B cell (primary cell): Measurements from ENCODE around the gene ARTN. TPM values are rescaled to one million over a fixed set of nuclear protein-coding genes. Genes with fewer than 3 reads are reported as not detected.

Source experiments
- ATAC-seq: fragments of 200-7000 bp; cut with Tn5 transposase; one replicate; pipeline ENCODE4 v1.10.0; 2021; ENCODE audit warnings: low read depth, mild to moderate bottlenecking, moderate number of reproducible peaks, moderate library complexity
- CTCF ChIA-PET: fragments of 350-600 bp; sonication (Branson Sonifier 250); formaldehyde crosslinking; loops from one replicate; lab custom pipeline; 2021; ENCODE audit warnings: antibody characterized with exemption, inconsistent platforms; lab: Charles Lee
- POLR2A ChIA-PET: fragments of 350-600 bp; sonication (Branson Sonifier 250); formaldehyde crosslinking; loops from one replicate; lab custom pipeline; 2021; ENCODE audit warnings: antibody characterized with exemption; lab: Charles Lee
- DNase-seq: peaks from one replicate; pipeline ENCODE4 v3.0.0; 2013
- H2AFZ ChIP-seq: 2 replicates; pipeline ENCODE4 v1.6.1; 2012; ENCODE audit warnings: mild to moderate bottlenecking, low read depth, low read length; ENCODE audit not compliant: insufficient read depth, poor library complexity, severe bottlenecking
- H3K27ac ChIP-seq, 2 donors: 1 replicate in 1 of 2; 2 replicates in 1 of 2; pipeline ENCODE4 v1.5.1; 2012 to 2013; ENCODE audit warnings: low read length in 2 of 2, mild to moderate bottlenecking in 2 of 2, moderate library complexity in 1 of 2
- H3K27me3 ChIP-seq, 4 experiments: fragments of 200-600 bp in 1 of 4; sonication (generic) in 1 of 4; replicated peaks in 1 of 4; 1 replicate in 2 of 4; 2 replicates in 2 of 4; pipeline versions ENCODE4 v1.6.1 to v1.7.0; 2013 to 2016; ENCODE audit warnings: low read length in 3 of 4, mild to moderate bottlenecking in 2 of 4, mixed read lengths in 1 of 4, moderate library complexity in 1 of 4; ENCODE audit not compliant: insufficient read depth in 4 of 4, control insufficient read depth in 3 of 4; ENCODE audit errors: control extremely low read depth in 1 of 4
- H3K36me3 ChIP-seq, 2 experiments: replicated peaks in 1 of 2; 1 replicate in 1 of 2; 2 replicates in 1 of 2; pipeline versions ENCODE4 v1.6.1 to v1.7.1; 2013; ENCODE audit warnings: low read length in 1 of 2; ENCODE audit not compliant: insufficient read depth in 2 of 2, control insufficient read depth in 1 of 2; ENCODE audit errors: control extremely low read depth in 1 of 2, extremely low read depth in 1 of 2
- H3K4me1 ChIP-seq, 2 donors: fragments of 200-600 bp in 1 of 2; sonication (generic) in 1 of 2; 1 replicate in 1 of 2; 2 replicates in 1 of 2; pipeline versions ENCODE4 v1.5.1 to v1.6.1; 2013 to 2017; ENCODE audit warnings: low read length in 2 of 2; ENCODE audit not compliant: control insufficient read depth in 2 of 2, insufficient read depth in 2 of 2
- H3K4me2 ChIP-seq: replicated peaks from 2 replicates; pipeline ENCODE3; 2012; ENCODE audit warnings: mild to moderate bottlenecking, low read depth, low read length; ENCODE audit not compliant: poor library complexity, severe bottlenecking
- H3K4me3 ChIP-seq, 5 experiments: fragments of 200-600 bp in 1 of 5; sonication (generic) in 1 of 5; 1 replicate in 3 of 5; 2 replicates in 2 of 5; pipeline versions ENCODE4 v1.5.1 to v1.7.0; 2011 to 2016; ENCODE audit warnings: low read length in 4 of 5, mild to moderate bottlenecking in 4 of 5, low read depth in 2 of 5, control low read depth in 1 of 5, moderate library complexity in 1 of 5; ENCODE audit not compliant: insufficient read depth in 1 of 5; ENCODE audit errors: control extremely low read depth in 1 of 5, extremely low read depth in 1 of 5
- H3K79me2 ChIP-seq: fragments of 200-600 bp; sonication (generic); one replicate; pipeline ENCODE4 v1.6.0; 2016; ENCODE audit warnings: low read length; ENCODE audit not compliant: control insufficient read depth, insufficient read depth
- H3K9ac ChIP-seq: fragments of 200-600 bp; sonication (generic); 2 replicates; pipeline ENCODE4 v1.6.1; 2017; ENCODE audit warnings: mild to moderate bottlenecking, low read length, moderate library complexity
- H3K9me3 ChIP-seq, 3 donors: one replicate each; pipeline versions ENCODE4 v1.6.1 to v1.7.1; 2013; ENCODE audit warnings: low read length in 2 of 3; ENCODE audit not compliant: control insufficient read depth in 2 of 3, insufficient read depth in 1 of 3; ENCODE audit errors: control extremely low read depth in 1 of 3
- H4K20me1 ChIP-seq: 2 replicates; pipeline ENCODE4 v1.6.0; 2012; ENCODE audit warnings: mild to moderate bottlenecking, low read length; ENCODE audit not compliant: insufficient read depth, control insufficient read depth, poor library complexity, severe bottlenecking
- H3K27ac Mint-ChIP-seq: one replicate; pipeline ENCODE4 v1.8.0; 2021; ENCODE audit warnings: mixed read lengths
- H3K27me3 Mint-ChIP-seq: one replicate; pipeline ENCODE4 v1.8.0; 2021; ENCODE audit warnings: mixed read lengths
- H3K4me1 Mint-ChIP-seq: one replicate; pipeline ENCODE4 v1.8.0; 2021; ENCODE audit warnings: mixed read lengths
- H3K4me3 Mint-ChIP-seq: one replicate; pipeline ENCODE4 v1.8.0; 2021; ENCODE audit warnings: mixed read lengths
- H3K9me3 Mint-ChIP-seq: one replicate; pipeline ENCODE4 v1.8.0; 2022; ENCODE audit warnings: mixed read lengths; ENCODE audit not compliant: insufficient read depth
- EZH2 ChIP-seq: IDR thresholded peaks from 2 replicates; pipeline ENCODE4 v1.6.1; 2012; ENCODE audit warnings: borderline replicate concordance, low read depth, mild to moderate bottlenecking, moderate library complexity, low read length; ENCODE audit not compliant: insufficient read depth, poor library complexity, severe bottlenecking
- WGBS: methylation state at CpG from one replicate; pipeline ENCODE4 v1.1.5; 2013; ENCODE audit warnings: missing lambda C conversion rate; ENCODE audit not compliant: insufficient coverage; 5-methylcytosine and 5-hydroxymethylcytosine counted together
- intact Hi-C: fragments of 100-400 bp; cut with micrococcal nuclease; formaldehyde crosslinking; loops from one replicate; pipeline ENCODE4 v1.10.0; 2022
- polyA plus RNA-seq: library from polyadenylated mRNA; depleted of rRNA; stranded (reverse); fragments of >200 nt; gene quantifications from 2 replicates; pipeline ENCODE4 v1.2.3, GENCODE V29; 2012
- total RNA-seq, 2 donors: library from RNA; stranded (reverse); fragments of 120-200 nt in 1 of 2; gene quantifications; 1 replicate in 1 of 2; 2 replicates in 1 of 2; pipeline versions ENCODE4 v1.2.3 to v1.2.4, GENCODE V29; 2013 to 2022
- TF ChIP-seq, protein P1 (sequence below): fragments of 200-600 bp; IDR thresholded peaks from one replicate; pipeline ENCODE4 v1.8.0; 2022; ENCODE audit warnings: antibody characterized with exemption, mild to moderate bottlenecking

The ARTN gene
- total and polyA plus RNA-seq, 2 donors (not counting 1 experiment from before 2014, with no cell fraction given): 0.13 to 0.64 TPM

DNA sequence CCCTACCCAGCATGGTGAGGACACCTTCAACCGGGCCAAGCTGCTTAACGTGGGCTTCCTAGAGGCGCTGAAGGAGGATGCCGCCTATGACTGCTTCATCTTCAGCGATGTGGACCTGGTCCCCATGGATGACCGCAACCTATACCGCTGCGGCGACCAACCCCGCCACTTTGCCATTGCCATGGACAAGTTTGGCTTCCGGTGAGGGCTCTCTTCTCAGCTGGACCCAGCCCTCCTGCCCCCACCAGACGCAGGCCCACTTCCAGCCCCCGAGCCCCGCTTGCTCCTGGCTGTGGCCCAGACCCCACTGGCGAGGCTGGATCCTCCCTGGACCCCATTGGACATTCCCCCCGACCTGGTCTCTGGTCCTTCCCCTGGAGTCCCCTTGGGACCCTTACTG is 51.3 kb downstream of the ARTN start:
- TF ChIP-seq EZH2: no peak
- TF ChIP-seq, protein P1, sequence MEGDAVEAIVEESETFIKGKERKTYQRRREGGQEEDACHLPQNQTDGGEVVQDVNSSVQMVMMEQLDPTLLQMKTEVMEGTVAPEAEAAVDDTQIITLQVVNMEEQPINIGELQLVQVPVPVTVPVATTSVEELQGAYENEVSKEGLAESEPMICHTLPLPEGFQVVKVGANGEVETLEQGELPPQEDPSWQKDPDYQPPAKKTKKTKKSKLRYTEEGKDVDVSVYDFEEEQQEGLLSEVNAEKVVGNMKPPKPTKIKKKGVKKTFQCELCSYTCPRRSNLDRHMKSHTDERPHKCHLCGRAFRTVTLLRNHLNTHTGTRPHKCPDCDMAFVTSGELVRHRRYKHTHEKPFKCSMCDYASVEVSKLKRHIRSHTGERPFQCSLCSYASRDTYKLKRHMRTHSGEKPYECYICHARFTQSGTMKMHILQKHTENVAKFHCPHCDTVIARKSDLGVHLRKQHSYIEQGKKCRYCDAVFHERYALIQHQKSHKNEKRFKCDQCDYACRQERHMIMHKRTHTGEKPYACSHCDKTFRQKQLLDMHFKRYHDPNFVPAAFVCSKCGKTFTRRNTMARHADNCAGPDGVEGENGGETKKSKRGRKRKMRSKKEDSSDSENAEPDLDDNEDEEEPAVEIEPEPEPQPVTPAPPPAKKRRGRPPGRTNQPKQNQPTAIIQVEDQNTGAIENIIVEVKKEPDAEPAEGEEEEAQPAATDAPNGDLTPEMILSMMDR: no peak
- no peaks in the 10 kb centered on the region for H3K27me3 Mint-ChIP-seq
- no peak overlapping the region for H3K9ac ChIP-seq
- no peak overlapping the region for H3K27ac ChIP-seq
- H3K4me3 ChIP-seq: no peak overlapping the region
- no peak for DNase-seq
- ChIA-PET CTCF (no interaction called here), POLR2A (no interaction called here)
- H3K9me3 Mint-ChIP-seq: no peaks in the 10 kb centered on the region
- no peak overlapping the region for H3K4me2 ChIP-seq
- H3K4me3 Mint-ChIP-seq: no peak overlapping the region
- H3K27ac Mint-ChIP-seq: no peak overlapping the region
- peaks cover 10 to 21% of the 10 kb centered on the region in 2 donors for H3K4me1 ChIP-seq
- H3K4me1 Mint-ChIP-seq: peaks cover 15% of the 10 kb centered on the region
- WGBS: 98% methylated on average over 16 of the region's 16 CpGs
- H2AFZ ChIP-seq: no peak overlapping the region
- intact Hi-C loops: no loop called here
- no peaks in the 10 kb centered on the region for H3K36me3 ChIP-seq
- no peaks in the 10 kb centered on the region for H3K9me3 ChIP-seq
- no peaks in the 10 kb centered on the region for H4K20me1 ChIP-seq
- no peaks in the 10 kb centered on the region for H3K27me3 ChIP-seq
- no peaks in the 10 kb centered on the region for H3K79me2 ChIP-seq
- ATAC-seq: no peak

- Histone ChIP-seq H3K27me3 (no peaks in the 10 kb centered on the region), H3K4me1 (peaks cover 0 to 14% of the 10 kb centered on the region in 2 donors), H3K4me2 (no peak overlapping the region), H3K36me3 (no peaks in the 10 kb centered on the region), H3K27ac (no peak overlapping the region), H2AFZ (no peak overlapping the region), H3K4me3 (no peak overlapping the region), H4K20me1 (no peaks in the 10 kb centered on the region), H3K9me3 (no peaks in the 10 kb centered on the region), H3K9ac (no peak overlapping the region), H3K79me2 (no peaks in the 10 kb centered on the region)
- Mint-ChIP-seq H3K9me3 (no peaks in the 10 kb centered on the region), H3K4me3 (no peak overlapping the region), H3K4me1 (peaks cover 7% of the 10 kb centered on the region), H3K27ac (no peak overlapping the region), H3K27me3 (no peaks in the 10 kb centered on the region)
- TF ChIP-seq, protein P1: no peak
- TF ChIP-seq EZH2: no peak
- ATAC-seq: no peak
- intact Hi-C loops: no loop called here
- ChIA-PET CTCF (no interaction called here), POLR2A (no interaction called here)
- no peak for DNase-seq
- WGBS: 86% methylated on average over 4 of the region's 4 CpGs
Observed at GRCh38 chr1:43985984-43986595, 52.5 kb downstream of the ARTN start.
